GM18498 (cell line): ENCODE measurements around the gene ERBB4.

Experiments
- ATAC-seq: cut with Tn5 transposase; IDR thresholded peaks from one replicate; pipeline ENCODE4 v1.9.1; 2021; ENCODE audit warnings: mild to moderate bottlenecking, moderate library complexity; ENCODE audit not compliant: unreplicated experiment

ERBB4 gene

DNA sequence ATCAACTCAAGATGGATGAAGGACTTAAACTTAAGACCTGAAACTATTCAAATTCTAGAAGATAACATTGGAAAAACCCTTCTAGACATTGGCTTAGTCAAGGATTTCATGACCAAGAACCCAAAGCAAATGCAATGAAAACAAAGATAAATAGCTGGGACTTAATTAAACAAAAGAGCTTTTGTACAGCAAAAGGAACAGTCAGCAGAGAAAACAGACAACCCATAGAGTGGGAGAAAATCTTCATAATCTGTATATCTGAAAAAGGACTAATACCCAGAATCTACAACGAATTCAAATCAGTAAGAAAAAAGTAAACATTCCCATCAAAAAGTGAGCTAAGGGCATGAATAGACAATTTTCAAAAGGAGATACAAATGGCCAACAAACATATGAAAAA is 171.2 kb downstream of the ERBB4 start:
- no peak for ATAC-seq

DNA sequence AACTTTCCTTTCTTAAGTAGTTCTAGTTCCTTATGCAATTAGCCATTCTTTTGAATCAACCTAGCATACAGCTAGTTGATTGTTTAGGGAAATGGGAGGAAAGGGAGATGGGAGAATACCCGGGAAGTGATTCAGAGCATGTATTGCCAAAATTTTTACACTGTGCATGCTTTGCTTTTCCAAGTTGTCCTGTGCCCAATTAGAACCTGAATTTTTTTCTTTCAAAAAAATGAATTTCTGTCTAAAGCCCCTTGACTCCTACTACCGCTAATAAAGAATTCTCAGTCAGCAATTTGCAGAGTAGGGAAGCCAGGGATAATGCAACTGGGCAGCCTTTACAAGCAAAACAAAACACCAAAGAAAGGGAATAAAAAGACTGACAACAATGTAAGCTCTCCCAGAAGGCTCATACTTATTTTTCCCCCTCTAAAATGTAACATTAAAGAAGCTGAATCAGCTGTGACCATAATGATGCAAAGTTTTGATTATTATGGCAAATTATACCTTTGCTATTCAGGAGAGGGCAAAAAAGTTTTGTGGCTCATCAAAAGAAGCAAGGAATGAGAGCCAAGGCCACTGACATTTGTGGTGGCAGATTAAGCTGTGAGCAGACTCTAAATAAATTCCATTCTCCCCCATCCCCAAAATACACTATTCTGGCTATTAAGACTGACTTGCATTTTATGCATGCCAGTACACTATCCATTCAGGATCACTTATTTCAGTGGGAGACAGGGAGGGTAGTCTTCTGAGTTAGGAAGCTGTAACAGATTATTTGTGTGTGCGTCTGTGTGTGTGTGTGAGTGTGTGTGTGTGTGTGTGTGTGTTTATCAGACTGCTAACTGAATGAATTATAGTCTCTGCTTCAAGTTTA is 174.3 kb downstream of the ERBB4 start:
- no peak for ATAC-seq

DNA sequence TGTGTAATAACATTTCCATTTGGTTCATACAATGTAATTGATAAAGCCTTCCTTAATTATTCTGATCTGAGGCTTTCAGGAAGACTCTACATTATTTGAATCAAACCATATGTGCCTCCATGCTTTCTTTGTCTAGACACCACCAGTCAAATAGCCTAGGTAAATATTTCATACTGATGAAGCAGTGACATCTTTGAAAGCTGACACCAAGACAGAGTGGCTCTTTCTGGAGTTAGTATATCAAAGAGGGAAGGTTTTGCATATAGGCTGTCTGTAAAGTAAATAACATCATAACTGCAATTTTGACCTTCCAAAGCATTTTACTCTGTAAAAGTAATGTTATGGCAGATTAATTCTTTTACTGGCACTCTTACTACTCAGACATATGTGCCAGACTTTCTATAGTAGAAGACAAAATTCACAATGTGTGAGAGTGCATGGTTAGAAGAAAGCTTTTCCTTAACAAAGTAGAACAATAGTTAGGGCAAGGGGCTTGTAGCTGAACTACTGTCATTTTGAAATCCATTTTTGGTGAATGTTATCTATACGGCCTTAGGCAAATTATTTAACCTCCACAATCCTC is 177.3 kb downstream of the ERBB4 start:
- no peak for ATAC-seq

DNA sequence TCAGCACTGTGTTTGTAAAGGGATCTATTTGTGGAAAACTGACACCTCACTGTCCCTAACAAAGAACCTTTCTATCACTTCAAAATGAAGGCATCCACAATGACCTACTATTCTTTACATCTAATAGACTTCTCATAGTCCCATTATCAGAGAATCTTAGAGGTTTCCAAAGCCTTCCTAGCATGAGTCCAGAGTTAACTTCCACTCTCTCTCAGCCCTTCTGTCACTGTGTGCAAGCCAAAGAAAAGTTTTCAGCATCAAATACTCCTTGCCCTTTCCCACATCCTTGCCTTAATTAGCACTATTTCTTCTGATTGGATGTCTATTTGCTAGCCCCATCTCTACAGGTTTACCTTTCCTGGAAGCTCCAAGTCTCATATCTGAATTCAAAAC is 178.5 kb downstream of the ERBB4 start:
- ATAC-seq: no peak

DNA sequence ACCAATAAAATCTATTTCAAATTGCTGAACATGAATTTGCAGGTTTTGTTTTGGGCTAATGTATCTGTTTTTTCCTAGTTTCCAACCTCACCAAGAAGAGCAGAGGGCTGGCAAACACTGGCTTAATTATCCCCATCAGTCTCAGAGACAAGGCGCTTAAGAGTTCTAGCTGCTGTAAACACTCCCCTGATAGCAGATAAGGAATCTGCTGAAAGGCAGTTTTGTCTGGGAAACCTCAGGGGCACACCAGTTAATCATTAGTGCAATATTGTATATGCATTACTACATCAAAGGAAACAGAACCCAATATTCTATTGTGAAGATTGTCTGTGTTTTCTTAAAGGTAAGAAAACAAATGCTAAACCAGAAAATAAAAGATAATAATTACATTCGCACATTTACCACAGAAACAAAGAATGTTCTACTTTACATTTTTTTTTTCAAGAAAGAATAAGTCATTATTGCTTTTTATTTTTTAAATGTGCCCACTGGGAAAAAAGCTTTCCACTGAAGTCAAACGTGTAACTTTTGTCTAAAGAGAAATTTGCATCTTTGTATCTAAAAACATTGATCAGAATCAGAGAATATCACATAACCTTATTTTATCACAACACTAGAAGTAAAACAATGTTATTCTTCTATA is 179.1 kb downstream of the ERBB4 start:
- ATAC-seq: no peak

DNA sequence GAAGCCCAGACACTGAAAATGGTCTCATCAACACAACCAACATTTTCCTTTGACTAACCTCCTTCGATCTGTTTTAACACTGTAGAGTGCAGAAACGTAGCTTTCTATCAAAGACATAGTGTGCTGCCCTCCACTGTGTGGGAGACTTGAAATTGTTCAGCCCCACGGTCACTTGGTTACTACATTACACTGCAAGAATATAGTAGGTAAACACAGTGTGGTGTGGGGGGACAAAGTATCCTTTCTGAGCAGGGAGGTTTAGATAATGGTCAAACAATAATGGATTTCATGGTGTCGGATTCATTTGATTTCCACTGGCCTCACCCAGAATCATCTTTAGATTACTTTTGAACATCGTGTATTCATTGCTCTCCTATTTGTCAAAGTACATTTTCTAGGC is 181.0 kb downstream of the ERBB4 start:
- ATAC-seq: no peak

DNA sequence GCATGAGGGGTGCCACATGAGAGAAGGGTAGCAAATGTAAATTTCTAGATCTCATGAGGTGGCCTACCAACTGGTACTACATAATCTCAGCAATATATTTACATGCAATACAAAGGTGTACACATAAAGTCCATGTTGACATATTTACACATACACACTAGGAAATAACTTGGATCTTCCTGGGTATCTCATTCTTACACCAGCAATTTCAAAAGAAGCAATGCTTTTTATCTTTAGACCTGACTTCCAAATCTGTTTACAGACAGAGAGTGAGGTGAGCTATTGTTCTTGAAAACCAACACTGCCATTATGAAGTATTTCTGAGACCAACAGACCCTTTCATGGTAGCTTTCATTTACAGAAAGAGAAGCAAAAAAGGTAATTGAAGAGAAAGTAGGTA is 184.2 kb downstream of the ERBB4 start:
- ATAC-seq: no peak

DNA sequence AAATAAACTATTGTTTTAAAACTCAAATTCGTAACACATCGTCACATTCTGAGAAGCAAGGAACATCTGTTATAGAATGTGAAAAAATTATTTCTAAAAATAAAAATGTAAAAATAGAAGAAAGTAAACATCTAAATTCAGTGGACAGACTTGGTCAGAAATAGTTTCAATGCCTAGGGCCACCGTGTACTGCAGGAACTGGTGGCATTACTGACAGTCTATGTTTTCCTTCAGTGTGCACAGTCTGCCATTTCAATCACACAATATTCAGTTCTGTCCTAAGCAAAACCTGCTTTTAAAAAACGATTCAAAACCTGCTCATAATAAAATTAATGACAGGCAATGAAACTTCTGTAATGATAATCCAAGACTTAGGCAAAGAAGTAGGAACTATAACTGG is 190.1 kb downstream of the ERBB4 start:
- no peak for ATAC-seq

DNA sequence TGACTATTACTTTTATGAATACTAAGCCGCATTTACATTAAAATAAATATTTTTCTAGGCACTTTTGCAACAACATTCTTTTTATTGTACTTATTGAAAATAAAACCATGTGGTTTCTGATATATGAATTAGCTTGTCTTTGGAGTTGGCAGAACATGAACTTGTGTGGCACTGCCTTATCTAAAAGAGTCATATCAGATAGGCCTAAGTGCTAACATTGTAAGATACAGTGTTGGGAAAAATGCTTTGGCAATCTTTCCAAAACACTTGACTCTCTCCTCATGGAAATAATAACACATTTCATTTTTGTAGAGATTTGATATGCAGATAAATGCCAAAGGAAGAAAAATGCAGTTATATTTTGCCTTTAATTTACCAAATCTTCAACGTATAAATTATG is 191.7 kb downstream of the ERBB4 start:
- no peak for ATAC-seq

DNA sequence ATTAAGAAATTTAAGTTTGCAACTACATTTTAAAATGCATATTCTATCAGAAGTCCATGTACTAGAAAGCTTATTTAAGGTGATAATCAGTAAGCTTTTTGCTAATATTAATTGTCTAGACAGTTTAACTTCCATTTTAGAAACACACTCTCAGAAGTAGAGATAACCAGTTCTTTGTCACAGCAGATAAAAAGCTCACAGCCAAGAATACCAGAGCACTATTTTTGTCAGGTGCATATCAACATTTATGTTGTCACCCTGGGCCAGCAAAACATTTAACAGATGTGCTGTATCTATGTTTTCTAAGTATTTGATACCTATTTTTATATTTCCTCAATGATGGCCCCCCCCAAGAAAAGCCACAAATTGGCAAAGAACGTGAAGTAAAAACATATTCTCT is 192.6 kb downstream of the ERBB4 start:
- ATAC-seq: no peak

DNA sequence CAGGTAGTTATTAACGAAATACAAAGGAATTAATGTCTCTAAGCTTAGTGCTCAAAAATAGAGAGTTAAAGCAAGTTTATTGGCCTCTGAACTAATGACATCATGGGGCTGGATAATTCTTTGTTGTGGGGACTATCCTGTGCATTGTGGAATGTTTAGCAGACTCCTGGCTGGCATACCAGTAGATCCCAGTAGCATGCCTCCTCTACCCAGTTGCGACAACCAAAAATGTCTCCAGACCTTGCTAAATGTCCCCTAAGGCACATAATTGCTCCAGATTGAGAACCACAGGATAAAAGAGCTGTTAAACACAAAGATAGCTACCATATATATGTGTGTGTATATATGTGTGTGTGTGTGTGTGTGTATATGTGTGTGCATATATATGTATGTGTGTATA is 194.5 kb downstream of the ERBB4 start:
- no peak for ATAC-seq

DNA sequence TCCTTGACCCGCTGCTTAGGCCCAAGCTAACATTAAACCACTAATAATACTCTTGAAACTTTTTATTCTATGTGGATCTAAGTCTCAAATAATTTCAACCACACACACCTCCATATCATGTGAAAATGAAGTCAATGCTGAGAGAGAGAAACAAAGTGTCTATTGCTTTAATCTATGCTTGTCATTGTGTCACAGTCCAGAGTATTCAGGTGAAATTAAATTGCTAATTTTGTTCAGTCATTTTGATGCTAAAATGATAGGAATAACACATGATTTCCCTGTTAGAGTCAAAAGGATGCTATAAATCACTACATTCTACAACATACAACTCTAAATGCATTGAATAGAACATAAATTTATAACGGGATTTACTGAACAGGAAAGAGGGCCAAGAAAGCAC is 195.4 kb downstream of the ERBB4 start:
- no peak for ATAC-seq

DNA sequence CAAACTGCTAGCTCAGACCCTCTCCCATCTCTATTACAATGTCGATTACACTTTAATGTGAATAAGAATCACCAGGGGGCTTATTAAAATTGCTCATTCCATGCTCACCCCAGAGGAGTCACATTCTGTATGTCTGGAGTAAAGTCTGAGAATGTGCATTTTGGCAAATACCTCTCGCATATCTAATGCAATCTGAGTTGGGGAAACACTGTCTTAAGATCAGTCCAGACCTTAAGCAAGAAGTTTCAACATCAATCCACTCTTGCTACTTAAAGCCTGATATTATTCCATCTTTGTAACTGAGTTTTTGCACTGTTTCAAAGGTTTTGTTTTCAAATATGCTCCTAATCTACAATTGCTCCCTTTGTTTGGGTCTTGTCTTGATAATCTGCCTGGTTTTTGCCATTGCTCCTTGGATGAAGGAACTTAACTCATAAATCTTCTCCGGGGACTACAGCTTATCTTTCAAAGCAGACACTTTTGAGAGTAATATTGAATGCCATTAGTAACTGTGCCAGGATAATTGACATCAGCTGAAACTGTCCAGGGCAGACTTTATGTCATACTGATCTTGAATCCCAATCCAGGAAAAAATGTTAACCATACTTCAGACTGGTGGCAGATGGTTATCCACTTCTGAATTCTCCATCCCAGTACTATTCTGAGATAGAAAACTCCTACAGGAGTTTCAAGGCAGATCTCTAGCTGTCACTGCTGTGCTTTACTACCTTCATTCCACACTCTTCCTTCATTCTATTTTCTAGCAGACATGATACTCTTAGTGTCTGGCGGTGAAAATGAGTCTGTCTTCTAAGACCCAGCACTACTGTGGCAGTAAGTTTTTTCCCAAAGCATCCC is 200.9 kb downstream of the ERBB4 start:
- no peak for ATAC-seq

DNA sequence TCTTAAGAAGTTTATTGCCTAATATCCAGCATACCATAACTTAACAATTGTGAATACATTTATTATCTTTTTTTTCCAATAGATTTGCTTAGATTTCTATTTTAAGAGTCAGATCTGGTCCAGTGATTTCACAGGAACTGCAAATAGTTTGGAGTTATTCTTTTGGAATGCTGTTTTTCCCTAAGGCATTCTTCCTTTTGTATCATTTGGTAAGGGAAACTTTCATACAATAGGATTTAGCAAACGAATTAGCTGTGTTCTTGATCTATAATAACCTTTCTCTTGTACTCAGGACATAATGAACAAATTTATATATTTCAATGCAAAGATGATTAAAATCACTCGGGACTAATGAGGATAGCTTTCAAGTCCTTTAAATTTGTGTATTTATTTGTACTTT is 201.6 kb downstream of the ERBB4 start:
- no peak for ATAC-seq

DNA sequence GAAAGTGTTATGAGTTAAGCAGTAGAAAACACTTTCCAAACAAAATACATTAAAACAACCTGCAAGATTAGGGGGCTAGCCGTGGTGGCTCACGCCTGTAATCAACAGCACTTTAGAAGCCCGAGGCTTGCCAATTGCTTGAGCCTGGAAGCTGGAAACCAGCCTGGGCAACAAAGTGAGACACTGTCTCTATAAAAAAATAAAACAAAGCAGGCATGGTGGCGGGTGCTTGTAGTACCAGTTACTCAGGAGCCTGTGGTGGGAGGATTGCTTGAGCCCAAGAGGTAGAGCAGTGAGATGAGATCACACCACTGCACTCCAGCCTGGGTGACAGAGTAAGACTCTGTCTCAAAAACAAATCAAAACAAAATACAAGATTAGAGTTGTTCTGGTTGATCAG is 208.3 kb downstream of the ERBB4 start:
- ATAC-seq: no peak

DNA sequence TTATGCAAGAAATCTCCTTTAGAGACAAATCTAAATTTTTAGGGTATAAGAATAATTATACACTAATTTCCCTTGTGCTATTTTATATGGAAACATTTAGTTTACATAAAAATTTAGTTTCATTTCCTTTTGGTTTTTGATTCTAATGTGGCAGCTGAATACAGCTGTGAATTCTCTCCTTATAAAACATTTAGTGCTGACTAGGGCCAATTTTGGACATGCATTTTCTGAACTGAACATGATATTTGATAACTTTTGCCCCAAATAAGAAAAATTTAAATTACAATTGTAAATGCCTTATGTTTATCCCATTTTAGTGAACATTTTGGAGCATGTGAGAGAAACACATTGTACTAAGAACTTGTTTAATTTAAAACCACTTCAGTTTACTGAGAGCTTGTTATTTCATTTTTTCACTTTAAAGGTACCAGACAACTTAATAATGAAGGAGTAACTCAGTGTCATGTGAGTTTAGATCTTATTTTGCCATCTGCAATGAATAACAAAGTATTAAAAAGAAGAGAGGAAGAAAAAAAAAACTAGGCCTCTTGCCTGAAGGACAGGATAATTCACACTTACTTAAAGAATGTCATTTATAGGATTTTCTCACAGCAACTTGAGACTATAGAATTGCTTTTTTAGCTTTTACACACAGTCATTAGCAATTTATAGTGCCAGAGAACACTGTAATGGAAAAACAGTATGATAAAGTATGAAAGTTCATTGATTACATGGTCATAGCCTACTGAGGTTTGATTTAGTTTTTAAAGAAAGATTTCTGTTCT is 209.7 kb downstream of the ERBB4 start:
- no peak for ATAC-seq

DNA sequence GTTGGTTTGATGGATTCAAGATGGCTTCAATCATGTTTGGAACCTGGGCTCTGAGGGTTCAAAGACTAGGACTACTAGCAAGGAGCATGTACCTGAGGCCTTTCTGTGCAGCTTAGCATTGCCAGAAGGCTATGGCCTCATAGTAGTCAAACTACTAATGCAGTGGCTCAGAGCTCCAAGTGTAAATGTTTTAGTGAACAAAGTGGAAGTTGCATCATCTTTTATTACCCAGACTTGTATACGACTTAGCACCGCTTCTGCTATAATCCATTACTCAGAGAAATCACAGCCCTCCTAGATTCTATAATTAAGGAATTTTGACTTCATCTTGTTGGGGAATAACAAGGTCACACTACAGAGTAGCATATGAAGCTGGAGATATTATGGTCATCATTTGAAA is 210.5 kb downstream of the ERBB4 start:
- ATAC-seq: no peak

DNA sequence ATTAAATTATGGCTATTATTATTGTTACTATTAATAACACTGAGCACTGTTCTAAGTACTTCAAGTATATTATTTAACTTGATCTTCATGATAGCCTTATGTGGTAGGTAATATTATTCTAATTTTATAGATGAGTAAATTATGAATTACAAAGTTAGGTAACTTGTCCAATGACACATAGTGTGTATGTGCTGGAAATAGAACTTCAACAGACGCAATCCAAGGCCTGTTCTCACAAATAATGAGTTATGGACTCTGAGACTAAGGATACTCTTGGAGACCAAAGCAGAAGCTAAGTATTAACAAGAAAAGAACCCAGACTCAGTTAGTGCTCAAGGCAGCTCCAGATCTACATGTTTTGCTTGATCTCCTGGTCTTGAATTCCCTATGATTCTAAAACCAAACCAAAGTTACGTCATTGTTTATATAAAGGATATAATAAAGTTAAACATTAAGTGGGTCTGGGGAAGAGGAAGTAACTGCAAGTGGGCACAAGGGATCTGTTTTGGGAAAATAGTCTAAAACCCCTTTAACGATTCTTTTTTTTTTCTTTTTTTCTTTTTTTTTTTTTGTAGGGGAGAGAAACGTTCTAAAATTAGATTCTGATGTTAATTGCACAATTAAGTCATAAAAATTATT is 211.3 kb downstream of the ERBB4 start:
- ATAC-seq: no peak

DNA sequence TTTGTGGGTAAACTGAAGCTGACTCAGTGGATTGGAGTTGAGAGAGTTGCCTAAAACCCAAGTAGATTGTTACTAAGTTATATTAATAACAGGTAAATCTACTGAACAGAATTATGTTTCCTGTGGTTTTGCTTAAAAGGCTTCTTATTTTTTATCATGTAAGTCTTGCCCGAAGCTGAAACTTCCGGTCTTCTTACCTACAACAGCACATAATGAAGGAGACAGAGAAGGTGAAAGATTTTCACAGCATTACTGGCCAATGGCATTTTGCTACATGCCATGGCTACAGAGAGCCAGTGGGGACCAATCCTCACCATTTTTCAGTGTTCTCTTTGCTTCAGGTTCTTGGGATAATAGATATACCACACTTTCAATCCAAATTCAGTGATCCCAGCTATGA is 220.0 kb downstream of the ERBB4 start:
- no peak for ATAC-seq

DNA sequence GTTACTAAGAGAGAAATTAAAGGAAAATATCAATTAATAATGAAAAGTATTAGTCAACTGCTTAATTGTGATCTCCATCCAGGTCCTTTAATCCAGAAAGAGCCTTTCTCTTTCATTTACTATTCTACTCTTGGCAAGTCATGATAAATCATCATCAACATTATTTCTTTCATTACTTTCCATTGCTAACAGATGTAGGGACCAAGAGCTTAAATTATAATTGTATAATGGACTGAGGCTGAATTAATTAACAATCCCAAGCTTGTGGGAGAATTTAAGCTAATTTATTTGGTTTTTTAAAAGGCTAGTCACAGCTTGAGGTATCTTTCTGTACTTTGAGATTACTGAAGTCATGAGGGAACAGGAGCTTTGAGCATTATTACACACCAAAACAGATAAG is 223.9 kb downstream of the ERBB4 start:
- ATAC-seq: no peak
